GM21381 (cell line): ENCODE data around the gene AGL.
"Not testable (repeated sequence)": the region's sequence is repeated elsewhere in the genome, so short reads cannot be mapped to it uniquely, and the experiment has no call there.

ENCODE experiments used
- ATAC-seq: cut with Tn5 transposase; IDR thresholded peaks from one replicate; pipeline ENCODE4 v1.9.1; 2021; ENCODE audit warnings: mild to moderate bottlenecking, moderate library complexity; ENCODE audit not compliant: unreplicated experiment

The AGL gene

GRCh38 chr1:99849744-99850458 is at the start of gene AGL:
Gene AGL, plus strand, starts transcription at chr1:99850361. Its CDS starts 682 bp downstream, at chr1:99851043.
- peak; percentile 98 for ATAC-seq

GRCh38 chr1:99801584-99801983 is 48.6 kb upstream of the AGL start:
- no peak for ATAC-seq

GRCh38 chr1:99806882-99807281 is 43.3 kb upstream of the AGL start:
- ATAC-seq, result no peak

- ATAC-seq, result peak; percentile 79
Observed at GRCh38 chr1:99808391-99809115, 41.6 kb upstream of the AGL start.

- no peak for ATAC-seq
Observed at GRCh38 chr1:99811075-99811474, 39.1 kb upstream of the AGL start.

GRCh38 chr1:99811747-99812146 is 38.4 kb upstream of the AGL start:
- no peak for ATAC-seq

- no peak for ATAC-seq
Observed at GRCh38 chr1:99814373-99814900, 35.7 kb upstream of the AGL start.

GRCh38 chr1:99816656-99817055 is 33.5 kb upstream of the AGL start:
- ATAC-seq, result no peak

- no peak for ATAC-seq
Observed at GRCh38 chr1:99818063-99818699, 32.0 kb upstream of the AGL start.

- ATAC-seq, result peak; percentile 94
Observed at GRCh38 chr1:99820546-99820945, 29.6 kb upstream of the AGL start.

GRCh38 chr1:99825098-99825497 is 25.1 kb upstream of the AGL start:
- ATAC-seq, result no peak

- no peak for ATAC-seq
Observed at GRCh38 chr1:99825702-99826101, 24.5 kb upstream of the AGL start.

- ATAC-seq, result no peak
Observed at GRCh38 chr1:99827970-99828369, 22.2 kb upstream of the AGL start.

- ATAC-seq, result no peak
Observed at GRCh38 chr1:99829269-99829668, 20.9 kb upstream of the AGL start.

- not testable (repeated sequence) for ATAC-seq
Observed at GRCh38 chr1:99833911-99834310, 16.2 kb upstream of the AGL start.

- ATAC-seq, result not testable (repeated sequence)
Observed at GRCh38 chr1:99836171-99837103, 13.7 kb upstream of the AGL start.

GRCh38 chr1:99840353-99840752 is 9.8 kb upstream of the AGL start:
- not testable (repeated sequence) for ATAC-seq

GRCh38 chr1:99843760-99844159 is 6.4 kb upstream of the AGL start:
- ATAC-seq, result no peak

- not testable (repeated sequence) for ATAC-seq
Observed at GRCh38 chr1:99845201-99845600, 5.0 kb upstream of the AGL start.

- peak; percentile 12 for ATAC-seq
Observed at GRCh38 chr1:99849413-99849743, 783 bp upstream of the AGL start.
